Caki2 (cell line): ENCODE data around the gene NEK6. TPM values are rescaled to one million over a fixed set of nuclear protein-coding genes. Genes with fewer than 3 reads are reported as not detected.
A peak's percentile ranks its signal among the peaks of the same experiment; 100 is the strongest.

Source experiments
- DNase-seq: peaks from one replicate; pipeline ENCODE4 v3.0.0-alpha.2; 2015; ENCODE audit warnings: low read depth
- in situ Hi-C: cut with HindIII; loops from 2 replicates; pipeline ENCODE4 v1.10.0; 2016; ENCODE audit warnings: low sequenced_read_pairs, low pct_unique_long_range_greater_than_20kb, mixed read lengths
- total RNA-seq: library from RNA; depleted of rRNA; stranded (reverse); fragments of >200 nt; shearing (Covaris generic); gene quantifications from 2 replicates; pipeline ENCODE4 v1.2.3, GENCODE V29; 2014; ENCODE audit warnings: low replicate concordance

NEK6 gene
- total RNA-seq, 1 experiment from 2014 or later, result 135 TPM

DNA sequence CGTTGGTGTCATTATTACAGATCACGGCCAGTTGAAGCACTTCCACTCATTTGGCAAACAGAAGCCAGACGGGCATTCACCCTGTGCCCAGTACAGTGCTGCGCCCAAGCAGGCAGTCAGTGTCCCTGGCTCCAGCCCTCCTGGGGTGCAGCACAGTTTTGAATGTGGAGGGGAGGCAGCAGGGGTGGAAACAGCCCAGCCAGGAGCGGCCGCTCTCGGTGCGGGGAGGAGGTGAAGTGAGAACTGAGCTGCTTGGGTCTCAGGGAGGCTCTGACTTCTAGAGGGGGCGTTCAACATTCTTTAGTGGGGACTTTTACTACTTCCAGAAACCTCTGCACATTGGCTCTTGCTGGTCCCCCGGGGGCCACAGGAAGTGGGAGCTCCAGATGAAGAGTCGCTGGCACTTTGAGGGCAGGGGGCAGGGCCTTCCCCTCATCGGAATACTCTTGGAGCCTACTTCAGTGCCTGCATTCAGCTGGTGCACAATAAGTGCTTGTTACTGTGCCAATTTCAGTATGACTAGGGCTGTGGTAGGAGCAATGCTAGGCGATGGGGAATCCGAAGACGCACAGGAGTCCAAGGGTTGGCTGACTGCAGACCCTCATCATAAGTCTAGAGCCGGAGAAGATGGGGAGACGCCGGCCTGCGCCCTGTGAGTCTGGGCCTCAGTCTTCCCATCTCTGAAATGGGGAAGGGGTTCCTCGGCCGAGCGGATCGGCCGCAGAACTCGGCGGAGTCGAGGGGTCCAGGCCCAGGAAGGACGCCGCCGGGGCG is 492 bp upstream of the NEK6 start:
- peak; percentile 66 for DNase-seq
- in situ Hi-C loops, result no loop called here

DNA sequence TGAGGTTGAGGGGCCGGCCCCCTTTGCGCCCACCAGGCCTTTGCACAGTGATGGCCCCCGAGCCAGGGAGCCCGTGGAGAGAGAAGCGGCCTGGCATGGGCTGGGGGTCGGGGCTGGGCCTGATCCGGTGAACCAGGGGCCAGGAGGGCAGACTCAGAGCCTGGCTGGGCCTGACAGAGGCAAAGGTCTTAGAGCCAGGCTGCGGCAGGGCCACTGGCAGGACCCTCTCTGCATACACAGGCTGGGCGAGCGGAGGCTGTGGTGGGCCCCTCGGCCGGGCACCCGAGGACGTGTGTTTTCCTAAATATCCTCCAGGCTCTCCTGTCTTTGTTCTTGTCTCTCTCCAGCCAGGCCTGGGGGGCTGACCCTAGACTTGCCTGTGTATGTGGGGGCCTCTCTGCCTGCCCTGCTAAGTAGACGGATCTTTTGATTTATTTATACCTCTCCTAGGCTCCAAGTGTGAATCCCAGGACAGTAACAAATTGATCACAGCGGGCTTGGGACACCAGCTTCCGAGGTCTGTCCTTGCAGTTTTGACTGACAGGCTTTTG is 933 bp downstream of the NEK6 start:
- DNase-seq, result peak; percentile 62
- in situ Hi-C loops, result no loop called here

DNA sequence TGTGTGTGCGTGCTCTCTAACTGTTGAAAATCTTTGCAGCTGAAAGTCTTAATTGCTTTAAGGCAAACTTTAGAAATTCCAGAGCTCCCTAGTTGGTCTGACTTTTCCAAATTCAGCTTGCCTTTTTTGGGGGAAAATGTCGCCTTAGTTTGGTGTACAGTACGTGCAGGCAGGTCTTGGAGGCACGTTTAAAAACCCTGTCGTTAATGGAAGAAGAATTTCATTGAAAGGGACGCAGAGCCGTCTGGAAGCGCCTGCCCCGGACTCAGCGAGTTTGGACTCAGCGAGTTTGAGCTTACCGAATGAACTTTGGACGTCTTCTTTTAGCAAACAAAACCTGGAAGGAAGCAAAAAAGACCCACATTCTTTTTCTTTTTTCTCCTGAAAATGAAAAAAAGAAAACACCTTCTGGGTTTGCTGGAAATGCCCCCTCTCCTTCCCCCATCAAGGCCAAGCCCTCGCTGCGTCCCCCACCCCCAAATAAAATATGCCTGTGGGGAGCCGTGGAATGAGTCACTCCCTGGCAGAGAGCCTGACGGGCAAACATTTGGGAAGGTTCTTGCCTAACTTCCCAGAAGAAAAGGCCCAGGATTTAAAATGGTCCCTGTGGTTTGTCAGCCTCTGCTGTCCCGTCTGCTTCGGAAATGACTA is 1.5 kb downstream of the NEK6 start:
- in situ Hi-C loops, result no loop called here
- DNase-seq, result peak; percentile 55

DNA sequence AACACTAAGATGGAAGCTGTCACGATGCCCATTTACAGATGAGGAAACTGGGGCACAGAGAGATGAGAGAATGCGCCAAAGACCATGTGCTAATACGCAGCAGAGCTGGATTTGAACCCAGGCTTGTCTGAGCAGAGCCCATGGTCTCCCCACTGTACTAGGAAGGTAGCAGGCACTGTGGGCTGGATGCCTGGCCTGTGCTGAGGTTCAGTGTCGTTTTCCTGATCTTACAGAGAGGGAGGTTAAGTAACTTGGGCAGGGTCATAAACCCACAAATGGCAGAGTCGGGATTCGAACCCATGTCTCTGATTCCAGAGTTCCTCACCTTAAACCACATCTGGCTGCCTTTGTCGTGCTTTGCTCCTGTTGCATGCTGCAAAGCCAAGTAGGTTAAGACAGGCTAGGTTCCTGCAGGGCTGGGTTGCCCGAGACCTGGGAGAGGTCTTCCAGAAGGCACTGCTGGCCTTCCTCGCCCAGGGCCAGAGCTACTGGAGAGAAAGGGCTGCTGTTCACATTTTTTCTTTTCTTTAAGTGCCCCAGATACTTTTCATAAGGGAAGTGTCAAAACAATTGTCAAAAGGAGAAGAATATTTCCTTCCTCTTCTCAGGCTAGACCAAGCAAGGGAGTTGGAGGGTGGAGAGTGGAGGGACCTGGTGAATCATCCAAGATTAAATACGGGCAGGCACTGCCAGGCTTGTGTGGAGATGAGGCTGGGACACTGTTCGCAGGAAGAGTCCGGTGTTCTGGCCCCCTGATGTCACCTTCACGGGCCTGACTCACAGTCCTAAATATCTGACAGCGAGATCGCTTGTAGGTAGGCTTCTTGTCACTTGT is 3.2 kb downstream of the NEK6 start:
- DNase-seq, result peak; percentile 77

DNA sequence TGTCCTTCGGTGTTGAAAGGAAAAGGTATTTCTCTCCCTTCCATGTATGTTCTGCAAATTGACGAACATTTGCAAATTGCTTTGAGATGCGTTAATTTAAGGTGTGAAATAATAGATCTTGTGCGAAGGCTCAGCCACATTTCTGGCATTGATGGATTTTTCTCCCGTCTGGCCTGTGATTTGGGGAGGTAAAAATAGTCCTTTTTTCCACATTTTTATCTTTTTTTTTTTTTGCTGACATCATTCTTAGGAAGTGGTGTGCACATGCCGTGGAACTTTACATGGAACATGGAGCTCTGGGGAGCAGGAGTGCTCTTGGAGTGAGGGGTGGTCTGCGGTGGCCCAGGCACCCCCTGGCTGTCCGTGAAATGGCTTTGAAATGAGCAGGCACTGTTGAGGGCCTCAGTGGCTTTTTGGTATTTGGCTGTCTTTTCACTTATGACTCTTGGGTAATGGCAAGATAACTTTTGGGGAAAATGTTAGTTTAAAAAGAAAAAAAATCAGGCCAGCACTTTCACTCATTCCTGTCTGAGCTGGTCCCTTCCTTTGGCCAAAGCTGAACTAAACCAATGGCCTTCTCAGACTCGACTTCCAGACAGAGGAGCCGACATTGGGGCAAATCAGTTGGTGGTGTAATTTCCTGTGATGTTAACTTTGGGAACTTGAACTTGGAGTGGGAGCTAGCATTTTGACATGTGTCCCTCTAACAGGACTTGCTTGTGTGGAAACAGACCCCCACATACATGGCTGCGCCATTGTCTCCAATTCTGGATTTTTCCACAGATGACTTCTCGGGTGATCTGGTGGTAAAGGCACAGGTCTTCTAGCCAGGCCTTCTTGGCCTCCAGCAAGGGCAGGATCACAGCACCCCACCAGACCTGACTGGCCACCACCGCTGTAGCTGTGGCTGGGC is 4.2 kb downstream of the NEK6 start:
- in situ Hi-C loops, result no loop called here
- DNase-seq, result no peak

More for the DNA sequence above, 3.2 kb downstream of the NEK6 start:
- in situ Hi-C loops, result no loop called here

DNA sequence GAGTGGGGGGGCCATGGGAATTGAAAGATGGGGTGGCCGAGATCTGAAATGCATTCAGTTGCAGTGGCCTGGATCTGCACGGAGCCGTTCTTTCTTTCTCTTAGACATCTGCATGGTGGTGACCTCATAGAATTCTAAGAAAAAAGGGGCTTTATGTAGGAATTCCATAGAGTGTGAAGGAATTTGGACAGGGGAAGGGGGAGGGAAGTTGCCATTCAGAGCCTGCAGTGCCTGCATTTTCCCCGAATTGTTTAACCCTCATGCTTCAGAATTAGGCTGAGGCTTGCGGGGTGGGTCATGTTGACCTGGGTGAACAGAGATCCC is 4.9 kb downstream of the NEK6 start:
- in situ Hi-C loops, result no loop called here
- no peak for DNase-seq

- no peak for DNase-seq
- in situ Hi-C loops, result no loop called here
Observed at GRCh38 chr9:124263213-124263612, 5.5 kb downstream of the NEK6 start.

GRCh38 chr9:124263800-124264426 is 6.2 kb downstream of the NEK6 start:
- no peak for DNase-seq
- in situ Hi-C loops, result no loop called here

DNA sequence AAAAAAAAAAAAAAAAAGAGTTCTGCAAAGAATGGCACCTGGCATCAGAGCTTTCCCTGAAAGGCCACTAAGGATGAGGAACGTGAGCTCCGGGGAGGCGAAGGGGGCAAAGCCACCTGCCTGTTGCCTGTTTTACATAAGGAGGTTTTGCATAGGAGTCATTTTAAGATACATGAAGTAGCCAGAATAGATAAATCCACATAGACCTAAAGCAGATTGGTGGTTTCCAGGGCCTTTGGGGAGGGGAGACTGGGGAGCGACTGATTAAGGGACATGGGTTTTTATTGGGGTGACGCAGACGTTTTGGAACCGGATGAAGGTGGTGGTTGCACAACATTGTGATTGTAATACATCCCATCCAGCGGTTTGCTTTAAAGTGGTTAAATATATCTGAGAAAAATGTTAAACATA is 7.1 kb downstream of the NEK6 start:
- in situ Hi-C loops, result no loop called here

DNA sequence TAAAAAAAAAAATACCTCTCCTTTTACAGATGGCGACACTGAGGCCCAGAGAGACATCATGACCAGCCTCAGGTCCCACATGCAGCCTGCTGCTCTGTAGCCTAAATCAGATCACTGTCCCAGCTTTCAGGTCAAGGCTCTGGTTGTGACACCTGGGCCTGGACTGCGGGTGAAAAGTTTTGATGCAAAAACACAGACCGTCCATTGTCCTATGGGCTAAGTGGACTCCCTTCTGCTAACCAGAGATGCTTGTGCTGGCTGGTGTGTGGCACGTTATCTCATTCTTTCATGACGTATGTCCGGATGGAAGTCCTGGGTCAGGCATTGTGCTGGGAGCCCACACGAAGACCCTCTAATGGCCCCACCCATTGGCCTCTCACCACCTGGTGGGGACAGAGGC is 7.8 kb downstream of the NEK6 start:
- no peak for DNase-seq
- in situ Hi-C loops, result no loop called here

More for the DNA sequence above, 7.1 kb downstream of the NEK6 start:
- no peak for DNase-seq

- DNase-seq, result no peak
Observed at GRCh38 chr9:124266139-124266825, 8.5 kb downstream of the NEK6 start.

DNA sequence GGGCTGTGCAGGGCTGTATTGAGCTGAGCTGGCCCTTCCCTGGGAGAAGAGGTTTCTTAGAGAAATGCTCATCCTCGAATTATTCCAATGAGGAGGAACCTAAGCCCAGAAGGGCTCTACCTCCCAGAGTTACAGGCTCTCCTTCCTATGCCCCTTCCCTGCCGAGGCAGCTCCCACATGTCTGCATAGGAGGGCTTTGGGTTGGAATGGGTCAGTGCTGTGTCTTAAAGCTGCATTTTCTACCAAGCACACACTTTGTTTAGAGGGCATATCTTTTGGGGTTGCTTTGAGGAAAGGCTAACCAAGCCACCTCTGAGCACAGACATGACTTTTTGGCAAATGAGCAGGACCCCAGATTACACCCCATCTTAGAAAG is 9.1 kb downstream of the NEK6 start:
- no peak for DNase-seq
- in situ Hi-C loops, result no loop called here

More at GRCh38 chr9:124266139-124266825, 8.5 kb downstream of the NEK6 start:
- in situ Hi-C loops, result no loop called here

DNA sequence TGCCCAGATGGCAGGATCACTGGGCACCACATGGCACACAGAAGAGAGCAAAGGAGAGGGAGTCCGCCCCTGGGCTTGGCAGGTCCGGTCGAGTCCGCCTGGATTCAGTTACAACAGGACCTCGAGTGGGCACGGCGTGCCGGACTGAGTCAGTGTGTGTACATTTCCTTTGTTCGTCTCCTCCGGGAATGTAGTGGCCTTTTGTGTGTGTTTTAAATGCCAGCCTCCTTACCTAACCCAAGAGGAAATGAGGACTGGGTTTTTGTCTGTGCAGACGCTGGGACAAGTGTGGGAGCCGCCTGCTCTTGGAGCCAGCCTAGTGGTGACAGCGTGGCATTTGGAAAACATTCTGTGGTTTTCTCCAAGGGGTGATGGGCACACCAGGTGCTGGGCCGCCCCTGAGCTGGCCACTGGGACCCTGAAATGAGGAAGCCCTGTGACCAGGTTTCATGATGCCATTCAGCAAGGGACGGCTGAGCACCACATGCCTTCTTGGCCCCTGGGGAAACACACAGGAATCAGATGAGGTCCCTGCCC is 9.6 kb downstream of the NEK6 start:
- in situ Hi-C loops, result no loop called here
- peak; percentile 50 for DNase-seq

- no peak for DNase-seq
- in situ Hi-C loops, result no loop called here
Observed at GRCh38 chr9:124268248-124268647, 10.5 kb downstream of the NEK6 start.

DNA sequence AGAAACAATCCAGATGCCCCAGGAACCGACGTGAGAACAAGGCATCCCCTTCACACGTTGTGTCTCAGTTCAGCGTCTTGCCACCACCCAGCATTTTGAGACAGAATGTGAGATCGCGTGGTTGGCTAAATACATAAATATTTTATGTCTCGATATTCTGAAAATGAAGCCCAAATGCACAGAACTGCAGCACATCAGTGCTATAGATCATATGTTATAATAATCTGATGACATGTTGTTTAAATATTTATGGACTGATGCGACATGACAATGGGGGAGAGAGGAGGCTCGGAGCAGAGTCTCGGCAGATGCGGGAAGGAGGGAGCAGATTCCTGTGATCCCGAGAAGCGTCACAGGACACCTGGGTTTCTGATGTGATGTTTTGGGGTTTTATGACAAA is 10.9 kb downstream of the NEK6 start:
- in situ Hi-C loops, result no loop called here
- no peak for DNase-seq

GRCh38 chr9:124269556-124269955 is 11.8 kb downstream of the NEK6 start:
- in situ Hi-C loops, result no loop called here

More at GRCh38 chr9:124269556-124269955, 11.8 kb downstream of the NEK6 start:
- DNase-seq, result no peak
